PC-3 (cell line): ENCODE measurements around the gene ZNF385C. TPM values are rescaled to one million over a fixed set of nuclear protein-coding genes. Genes with fewer than 3 reads are reported as not detected.
"Not testable (repeated sequence)": the region's sequence is repeated elsewhere in the genome, so short reads cannot be mapped to it uniquely, and the experiment has no call there.

Experiments used
- ATAC-seq: fragments of 200-7000 bp; cut with Tn5 transposase; 2 replicates; pipeline ENCODE4 v1.9.1; 2020; ENCODE audit warnings: mild to moderate bottlenecking, moderate library complexity
- BruUV-seq: library from RNA; stranded (reverse); fragments of 400-500 nt; replicated peaks from 2 replicates; lab custom pipeline; 2021; lab: Mats Ljungman, UMichigan
- CTCF ChIA-PET: fragments of 300-600 bp; sonication (Branson Sonifier 250); formaldehyde crosslinking; loops from one replicate; lab custom pipeline; 2022; ENCODE audit warnings: antibody characterized with exemption; lab: Charles Lee
- POLR2A ChIA-PET: fragments of 300-600 bp; sonication (Branson Sonifier 250); formaldehyde crosslinking; loops from one replicate; lab custom pipeline; 2022; ENCODE audit warnings: antibody characterized with exemption; ENCODE audit not compliant: unreplicated experiment; lab: Charles Lee
- DNase-seq: peaks from one replicate; pipeline ENCODE4 v3.0.0-alpha.2; 2015
- H2AFZ ChIP-seq: fragments of 300-600 bp; sonication (generic); 2 replicates; pipeline ENCODE4 v1.6.0; 2016; ENCODE audit warnings: antibody characterized with exemption, low read length
- H3F3A ChIP-seq: fragments of 300-600 bp; sonication (generic); one replicate; pipeline ENCODE4 v1.6.0; 2017; ENCODE audit warnings: antibody characterized with exemption, low read length, control low read depth, mild to moderate bottlenecking; ENCODE audit not compliant: unreplicated experiment
- H3K27ac ChIP-seq: fragments of 300-600 bp; sonication (generic); 2 replicates; pipeline ENCODE4 v1.5.1; 2016; ENCODE audit warnings: mild to moderate bottlenecking, low read length
- H3K27me3 ChIP-seq: fragments of 300-600 bp; sonication (generic); 2 replicates; pipeline ENCODE4 v1.6.1; 2016; ENCODE audit warnings: low read length, mixed read lengths
- H3K36me3 ChIP-seq: fragments of 300-600 bp; sonication (generic); 2 replicates; pipeline ENCODE4 v1.6.1; 2016; ENCODE audit warnings: low read depth, mixed run types, low read length, mixed read lengths
- H3K4me1 ChIP-seq: fragments of 300-600 bp; sonication (generic); 2 replicates; pipeline ENCODE4 v1.5.1; 2016; ENCODE audit warnings: low read length; ENCODE audit not compliant: insufficient read depth
- H3K4me2 ChIP-seq: fragments of 300-600 bp; sonication (generic); 2 replicates; pipeline ENCODE4 v1.6.0; 2016; ENCODE audit warnings: low read length
- H3K4me3 ChIP-seq: fragments of 300-600 bp; sonication (generic); 2 replicates; pipeline ENCODE4 v1.5.1; 2016; ENCODE audit warnings: mild to moderate bottlenecking, low read length, mixed read lengths
- H3K79me2 ChIP-seq: fragments of 300-600 bp; sonication (generic); 2 replicates; pipeline ENCODE4 v1.6.1; 2017; ENCODE audit warnings: low read length, mixed read lengths
- H3K9ac ChIP-seq: fragments of 300-600 bp; sonication (generic); 2 replicates; pipeline ENCODE4 v1.6.0; 2016; ENCODE audit warnings: mild to moderate bottlenecking, low read length
- H3K9me2 ChIP-seq: fragments of 300-600 bp; sonication (generic); replicated peaks from 2 replicates; pipeline ENCODE4 v1.6.1; 2016; ENCODE audit warnings: mixed run types, low read length, mixed read lengths
- H3K9me3 ChIP-seq: fragments of 300-600 bp; sonication (generic); 2 replicates; pipeline ENCODE4 v1.6.1; 2016; ENCODE audit warnings: low read length, mixed read lengths
- H4K20me1 ChIP-seq: fragments of 300-600 bp; sonication (generic); 2 replicates; pipeline ENCODE4 v1.6.1; 2016; ENCODE audit warnings: low read length, mixed read lengths
- EZH2 ChIP-seq: fragments of 300-600 bp; sonication (generic); IDR thresholded peaks from one replicate; pipeline ENCODE4 v1.6.1; 2017; ENCODE audit warnings: antibody characterized with exemption, mild to moderate bottlenecking, low read length; ENCODE audit not compliant: unreplicated experiment
- EZH2phosphoT487 ChIP-seq: fragments of 300-600 bp; sonication (generic); IDR thresholded peaks from 2 replicates; pipeline ENCODE4 v1.6.1; 2018; ENCODE audit warnings: mild to moderate bottlenecking, antibody characterized with exemption, low read length, borderline replicate concordance
- intact Hi-C: fragments of 100-400 bp; cut with micrococcal nuclease; formaldehyde crosslinking; loops from 2 replicates; pipeline ENCODE4 v1.9.0; 2023
- total RNA-seq: library from RNA; depleted of rRNA; stranded (reverse); fragments of >200 nt; gene quantifications from 2 replicates; pipeline ENCODE4 v1.2.3, GENCODE V29; 2014
- TF ChIP-seq, protein P1 (sequence below): fragments of 300-600 bp; sonication (generic); conservative IDR thresholded peaks from 2 replicates; pipeline ENCODE4 v1.5.1; 2017; ENCODE audit warnings: antibody characterized with exemption, low read depth, mild to moderate bottlenecking, low read length

Gene ZNF385C
- total RNA-seq, 1 experiment from 2014 or later, result 0.04 TPM

DNA sequence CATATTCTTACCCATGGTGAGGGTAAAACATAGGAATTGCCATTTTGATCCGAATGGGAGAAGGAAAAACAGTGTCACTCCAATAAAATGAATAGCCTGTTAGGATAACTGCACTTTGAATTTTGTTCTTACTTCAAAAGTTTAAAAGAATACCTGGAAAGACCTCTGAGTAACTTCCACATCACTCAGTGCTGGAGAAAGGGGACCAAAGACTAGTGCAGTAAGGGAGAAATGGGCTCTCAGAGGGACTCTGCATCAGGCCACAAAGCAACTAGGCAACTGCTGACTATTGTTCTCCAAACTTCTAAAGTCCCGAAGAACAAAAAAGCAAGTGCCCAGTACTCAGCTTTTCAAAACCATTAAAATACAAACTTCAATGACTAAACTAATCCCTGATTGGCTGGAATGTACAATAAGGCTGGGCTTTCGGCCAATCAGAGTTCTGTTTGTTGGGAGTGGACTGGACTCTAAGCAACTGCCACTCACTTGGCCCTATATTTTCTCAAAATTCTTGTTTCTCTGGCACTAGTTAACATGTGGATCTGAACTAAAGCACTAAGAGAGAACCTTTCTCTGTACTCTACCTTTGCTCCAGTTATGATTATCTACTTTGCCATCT, 87.3 kb downstream of the ZNF385C start:
- no peaks in the 10 kb centered on the region for H3K9me2 ChIP-seq
- ChIA-PET POLR2A (no interaction called here), CTCF (no interaction called here)
- H3K4me2 ChIP-seq, result no peak overlapping the region
- H3K27me3 ChIP-seq, result no peaks in the 10 kb centered on the region
- H3K79me2 ChIP-seq, result peaks cover 96% of the 10 kb centered on the region
- H3K36me3 ChIP-seq, result no peaks in the 10 kb centered on the region
- no peaks in the 10 kb centered on the region for H3F3A ChIP-seq
- no peaks in the 10 kb centered on the region for H3K9me3 ChIP-seq
- H3K27ac ChIP-seq, result no peak overlapping the region
- no TSS peak for BruUV-seq
- no peak overlapping the region for H2AFZ ChIP-seq
- H3K9ac ChIP-seq, result no peak overlapping the region
- ATAC-seq (no peak), DNase-seq (peak; percentile 23)
- H3K4me3 ChIP-seq, result no peak overlapping the region
- H4K20me1 ChIP-seq, result peaks cover 10% of the 10 kb centered on the region; the same call in 1 of the 2 replicates
- TF ChIP-seq EZH2phosphoT487, result no peak
- TF ChIP-seq EZH2, result no peak
- TF ChIP-seq, protein P1, sequence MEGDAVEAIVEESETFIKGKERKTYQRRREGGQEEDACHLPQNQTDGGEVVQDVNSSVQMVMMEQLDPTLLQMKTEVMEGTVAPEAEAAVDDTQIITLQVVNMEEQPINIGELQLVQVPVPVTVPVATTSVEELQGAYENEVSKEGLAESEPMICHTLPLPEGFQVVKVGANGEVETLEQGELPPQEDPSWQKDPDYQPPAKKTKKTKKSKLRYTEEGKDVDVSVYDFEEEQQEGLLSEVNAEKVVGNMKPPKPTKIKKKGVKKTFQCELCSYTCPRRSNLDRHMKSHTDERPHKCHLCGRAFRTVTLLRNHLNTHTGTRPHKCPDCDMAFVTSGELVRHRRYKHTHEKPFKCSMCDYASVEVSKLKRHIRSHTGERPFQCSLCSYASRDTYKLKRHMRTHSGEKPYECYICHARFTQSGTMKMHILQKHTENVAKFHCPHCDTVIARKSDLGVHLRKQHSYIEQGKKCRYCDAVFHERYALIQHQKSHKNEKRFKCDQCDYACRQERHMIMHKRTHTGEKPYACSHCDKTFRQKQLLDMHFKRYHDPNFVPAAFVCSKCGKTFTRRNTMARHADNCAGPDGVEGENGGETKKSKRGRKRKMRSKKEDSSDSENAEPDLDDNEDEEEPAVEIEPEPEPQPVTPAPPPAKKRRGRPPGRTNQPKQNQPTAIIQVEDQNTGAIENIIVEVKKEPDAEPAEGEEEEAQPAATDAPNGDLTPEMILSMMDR, result no peak
- peaks cover 11% of the 10 kb centered on the region; the same call in 1 of the 2 replicates for H3K4me1 ChIP-seq
- intact Hi-C loops, result no loop called here

DNA sequence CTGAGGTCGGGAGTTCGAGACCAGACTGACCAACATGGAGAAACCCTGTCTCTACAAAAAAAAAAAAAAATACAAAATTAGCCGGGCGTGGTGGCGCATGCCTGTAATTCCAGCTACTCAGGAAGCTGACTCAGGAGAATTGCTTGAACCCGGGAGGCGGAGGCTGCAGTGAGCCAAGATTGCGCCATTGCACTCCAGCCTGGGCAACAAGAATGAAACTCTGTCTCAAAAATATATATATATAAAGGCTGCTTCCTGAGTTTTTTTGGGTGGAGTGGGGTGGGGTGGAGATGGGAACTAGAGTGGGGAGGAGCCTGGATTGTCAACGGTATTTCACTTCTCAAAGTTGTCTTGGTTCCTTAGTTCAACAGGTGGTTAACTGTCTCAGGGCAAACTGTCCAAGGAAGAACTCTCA, 88.0 kb downstream of the ZNF385C start:
- ATAC-seq, H3K27ac ChIP-seq, H3K4me1 ChIP-seq, intact Hi-C loops, H3K9me2 ChIP-seq, H3K4me2 ChIP-seq, H2AFZ ChIP-seq, POLR2A ChIA-PET, DNase-seq, CTCF ChIA-PET, BruUV-seq, H3K27me3 ChIP-seq, H3K9ac ChIP-seq, H3K36me3 ChIP-seq, H3K9me3 ChIP-seq, H3F3A ChIP-seq, H3K4me3 ChIP-seq: not testable (repeated sequence)
- Histone ChIP-seq H3K79me2 (peaks cover 96% of the 10 kb centered on the region), H4K20me1 (peaks cover 10% of the 10 kb centered on the region)

DNA sequence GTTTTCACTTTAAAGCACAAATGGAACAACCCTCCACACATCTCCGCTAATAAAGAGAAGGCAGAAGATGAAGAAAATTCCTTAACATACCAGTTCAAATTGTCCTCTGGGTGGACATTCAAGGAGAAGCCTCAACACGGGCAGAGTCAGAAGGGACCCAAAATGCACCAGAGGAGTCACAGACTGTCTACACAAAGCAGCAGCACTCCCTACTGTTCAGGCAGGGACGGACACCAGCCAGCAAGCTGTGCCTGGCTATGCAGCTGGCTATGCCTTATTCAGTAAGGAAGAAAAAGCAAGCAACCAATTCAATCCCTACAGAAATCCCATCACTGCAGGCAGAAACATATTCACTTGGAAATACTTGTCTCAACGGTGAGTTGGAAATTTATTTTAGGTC, 89.1 kb downstream of the ZNF385C start:
- Histone ChIP-seq H4K20me1 (peaks cover 10% of the 10 kb centered on the region), H3F3A (no peaks in the 10 kb centered on the region), H3K27ac (no peak overlapping the region), H3K9ac (no peak overlapping the region), H2AFZ (no peak overlapping the region), H3K4me2 (no peak overlapping the region), H3K36me3 (no peaks in the 10 kb centered on the region), H3K9me3 (no peaks in the 10 kb centered on the region), H3K79me2 (peaks cover 96% of the 10 kb centered on the region), H3K27me3 (no peaks in the 10 kb centered on the region), H3K4me1 (peaks cover 7% of the 10 kb centered on the region; the same call in 1 of the 2 replicates), H3K4me3 (no peak overlapping the region), H3K9me2 (no peaks in the 10 kb centered on the region)
- CTCF ChIA-PET, result no interaction called here
- intact Hi-C loops, result no loop called here
- DNase-seq (no peak), ATAC-seq (no peak)
- BruUV-seq, result no TSS peak
- POLR2A ChIA-PET, result interaction anchor here (0.6 kb wide), 2 partner anchors 11 to 32 kb away, joined by 3 read pairs; no protein-coding TSS in a partner anchor
- TF ChIP-seq EZH2phosphoT487 (no peak), EZH2 (no peak)
- TF ChIP-seq, protein P1, result peak; percentile 40
